ENCODE results near the gene ARHGAP29.

ARHGAP29 gene

DNA sequence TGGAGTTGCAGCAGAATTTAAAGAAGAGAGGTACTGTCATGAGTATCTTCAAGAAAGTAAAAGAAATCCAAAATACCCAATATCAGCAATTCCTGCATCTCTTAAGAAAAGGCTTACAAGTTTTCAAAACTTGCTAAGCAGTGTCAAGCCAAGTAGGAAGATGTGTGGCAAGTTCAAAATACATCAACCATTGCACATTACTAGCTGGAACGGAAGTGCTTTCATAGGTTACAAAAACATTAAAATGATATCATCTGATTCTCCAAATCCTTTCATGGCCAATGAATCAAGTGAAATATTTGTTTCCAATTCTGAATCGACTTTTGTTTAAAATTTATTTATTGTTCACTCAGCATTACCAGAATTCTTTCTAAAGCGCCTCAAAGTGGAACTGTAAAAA, 110.7 kb downstream of the ARHGAP29 start:
- no peak for DNase-seq (ENCODE audit: low read depth in 2 of 2, low spot score in 1 of 2)

- no peak for DNase-seq (ENCODE audit: low read depth in 2 of 2, low spot score in 1 of 2)
These were observed 111.6 kb downstream of the ARHGAP29 start for GRCh38 chr1:94125551-94126514.

DNA sequence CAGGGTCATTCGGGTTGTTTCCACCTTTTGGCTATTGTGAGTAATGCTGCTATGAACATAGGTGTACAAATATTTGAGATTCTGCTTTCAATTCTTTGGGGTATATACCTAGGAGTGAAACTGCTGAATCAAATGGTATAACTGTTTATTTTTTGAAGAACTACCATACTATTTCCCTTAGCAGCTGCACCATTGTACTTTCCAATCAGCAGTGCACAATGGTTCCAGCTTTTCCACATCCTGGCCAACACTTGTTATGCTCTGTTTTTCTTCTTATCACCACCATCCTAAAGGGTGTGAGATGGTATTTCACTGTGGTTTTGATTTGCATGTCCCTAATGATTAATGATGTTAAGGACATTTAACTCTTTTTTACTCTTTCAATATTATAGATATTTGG, 112.8 kb downstream of the ARHGAP29 start:
- DNase-seq (ENCODE audit: low read depth in 2 of 2, low spot score in 1 of 2): no peak

GRCh38 chr1:94122201-94122970, 115.0 kb downstream of the ARHGAP29 start:
- no peak for DNase-seq (ENCODE audit: low read depth in 2 of 2, low spot score in 1 of 2)
